Activated CD8-positive, alpha-beta memory T cell treated with anti-CD3 and anti-CD28 coated beads for 4 hours (primary cell): ENCODE results near the gene ZNF593OS.

Experiments used
- DNase-seq, 2 donors: peaks; one replicate each; pipeline ENCODE4 v3.0.0-alpha.2; 2020; ENCODE audit warnings: low read depth in 2 of 2

ZNF593OS gene

DNA sequence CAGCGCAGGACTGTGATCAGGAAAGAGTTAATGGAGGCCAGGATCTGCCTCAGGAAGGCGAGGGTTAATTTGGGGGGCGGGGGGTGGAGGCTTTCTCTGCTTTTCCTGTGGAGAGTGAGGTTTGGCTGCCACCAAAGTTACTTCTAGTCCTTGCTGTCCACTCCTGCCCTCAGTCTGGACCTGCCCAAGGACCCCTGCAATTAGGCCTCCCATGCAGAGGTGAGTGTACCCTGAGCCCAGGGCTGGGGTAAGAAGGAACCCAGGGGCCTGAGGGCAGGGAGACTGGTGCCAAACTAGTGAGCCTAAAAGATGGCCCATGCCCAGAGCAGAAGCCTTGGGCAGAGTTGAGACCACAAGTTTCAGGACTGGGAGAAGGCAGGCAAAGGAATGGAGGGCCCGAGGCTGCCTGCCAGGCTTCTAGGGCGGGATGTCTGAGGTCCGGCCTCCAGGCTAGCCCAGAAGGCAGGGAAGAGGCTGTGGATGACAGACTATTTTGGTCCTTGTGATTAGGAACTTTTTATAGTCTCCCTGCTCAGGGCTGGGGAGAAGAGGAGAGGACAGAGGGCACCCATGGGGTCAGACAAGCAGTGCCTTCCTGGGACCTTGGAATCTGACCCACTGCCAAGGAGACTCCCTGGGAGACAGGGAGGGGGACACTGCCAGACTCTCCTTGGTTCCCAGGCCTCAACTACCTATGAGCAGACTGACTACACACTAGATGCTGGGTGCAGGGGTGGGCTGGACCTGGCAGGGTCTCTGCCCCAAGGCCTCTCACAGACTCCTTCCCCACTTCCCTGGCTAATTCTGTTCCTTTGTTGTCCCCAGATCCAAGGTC, 12.5 kb downstream of the ZNF593OS start, which contains the start of gene FAM110D:
Gene FAM110D, plus strand, starts transcription at position 172 of the 835 bp plus-strand sequence. CDS start 2,213 bp downstream, outside the sequence.
- DNase-seq: no peak

GRCh38 chr1:26158271-26158907, 13.2 kb downstream of the ZNF593OS start:
- DNase-seq: no peak

- DNase-seq: no peak
These were observed 15.2 kb downstream of the ZNF593OS start for GRCh38 chr1:26156285-26157038.

DNA sequence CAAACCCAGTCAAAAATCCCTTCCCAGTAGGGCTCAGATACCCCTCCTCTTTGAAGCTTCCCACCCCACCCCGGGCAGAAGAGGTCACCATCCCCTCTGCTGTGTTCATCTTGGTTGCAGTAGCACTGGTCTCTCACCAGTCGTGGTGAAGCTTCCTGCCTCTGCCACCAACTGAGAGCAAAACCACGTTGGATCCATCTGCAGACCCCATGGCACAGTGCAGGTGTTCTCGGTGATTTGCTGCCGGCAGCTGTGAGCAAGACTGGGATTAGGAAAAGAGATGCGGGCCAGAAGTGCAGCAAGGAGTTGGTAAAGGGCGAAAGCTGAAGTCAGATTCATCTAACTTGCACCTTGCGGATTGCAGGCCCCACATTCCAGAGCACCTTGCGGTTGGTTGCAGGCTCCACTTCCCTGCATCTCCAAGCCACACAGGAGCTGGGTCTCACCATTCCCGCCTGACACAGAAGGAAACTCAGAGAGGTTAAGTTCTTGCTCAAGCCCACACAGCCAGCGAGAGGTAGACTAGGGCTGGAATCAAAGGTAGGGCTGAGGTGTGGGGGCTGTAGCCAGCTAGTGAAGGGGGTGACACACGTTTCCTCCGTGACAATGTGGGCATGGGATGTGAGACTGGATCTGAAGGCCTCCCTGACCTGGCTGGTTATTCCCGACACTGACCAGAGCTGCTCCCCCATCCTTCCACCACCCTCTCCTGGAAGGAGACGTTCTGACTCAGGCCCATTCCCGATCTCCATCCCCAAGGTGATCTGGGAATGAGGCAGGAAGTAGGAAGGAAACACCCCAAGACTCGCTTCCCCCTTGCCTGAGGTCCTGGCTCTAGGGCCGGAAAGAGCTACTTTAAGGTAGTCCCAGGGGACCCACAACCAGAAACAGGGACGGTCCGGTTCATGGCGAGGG, 16.0 kb downstream of the ZNF593OS start:
- no peak for DNase-seq

GRCh38 chr1:26154750-26155149, 16.9 kb downstream of the ZNF593OS start:
- no peak for DNase-seq

DNA sequence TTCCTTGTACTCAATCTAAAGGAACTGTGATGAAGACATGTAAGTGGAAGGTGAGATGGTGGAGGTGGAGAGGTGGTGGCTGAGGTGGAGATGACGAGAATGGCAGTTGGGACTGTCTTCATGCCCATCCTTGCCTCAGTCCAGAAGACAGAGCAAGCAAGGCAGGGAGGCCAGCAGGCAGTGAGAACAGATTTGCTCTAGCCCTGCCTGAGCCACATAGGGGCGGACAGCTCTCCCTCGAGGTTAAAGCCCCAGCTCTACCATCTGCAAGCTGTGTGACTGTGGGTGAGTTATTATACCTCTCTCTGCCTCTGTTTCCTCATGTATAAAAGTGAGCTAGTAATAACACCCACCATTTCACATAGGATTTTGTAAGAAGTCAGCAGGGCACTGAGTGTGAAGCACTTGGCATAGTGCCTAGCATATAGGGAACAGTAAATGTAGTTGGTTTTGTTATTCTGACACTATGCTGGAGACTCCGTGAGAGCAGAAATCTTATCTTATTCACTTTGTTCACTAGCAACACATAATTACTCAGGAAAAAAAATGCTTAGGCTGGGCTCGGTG, 17.6 kb downstream of the ZNF593OS start:
- no peak for DNase-seq

DNA sequence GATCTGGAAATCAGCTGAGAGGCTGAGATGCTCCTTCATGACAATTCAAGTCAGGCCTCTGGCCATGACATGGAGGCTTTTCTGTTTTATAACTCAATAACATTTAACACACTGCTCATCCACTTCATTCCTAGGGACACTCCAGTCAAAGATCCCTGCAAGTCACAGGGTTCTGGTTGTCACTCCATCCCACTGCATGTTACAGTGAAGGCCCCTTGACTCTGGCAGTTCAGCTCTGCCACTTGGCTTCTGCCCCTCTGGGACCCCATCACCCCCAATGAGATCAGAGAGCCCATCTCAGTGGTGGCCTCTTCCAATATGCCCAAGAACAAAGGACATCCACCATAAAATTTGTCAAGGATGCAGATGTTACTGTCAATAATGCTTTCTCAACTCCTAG, 22.7 kb downstream of the ZNF593OS start:
- no peak for DNase-seq

DNA sequence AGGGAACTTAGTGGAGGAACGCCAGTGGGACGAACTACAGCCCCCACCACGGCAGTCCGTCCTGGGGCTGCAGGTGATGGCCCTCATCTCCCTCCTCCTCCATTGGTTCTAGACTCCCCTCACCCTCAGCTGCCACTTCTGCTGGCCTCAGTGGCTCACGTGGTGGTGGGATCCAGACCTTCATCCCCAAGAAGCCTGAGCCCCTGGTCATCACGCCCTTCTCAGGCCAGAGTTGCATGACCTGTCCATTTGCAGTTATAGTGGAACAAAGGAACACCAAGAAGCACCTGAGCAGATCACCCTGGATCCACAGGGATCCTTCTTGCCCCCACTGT, 25.7 kb downstream of the ZNF593OS start:
- no peak for DNase-seq

- peak; percentile 55 to 63 for DNase-seq
These were observed 26.3 kb downstream of the ZNF593OS start for GRCh38 chr1:26145041-26145959.

- DNase-seq: no peak
These were observed 29.5 kb downstream of the ZNF593OS start for GRCh38 chr1:26142159-26142558.

- no peak for DNase-seq
These were observed 32.6 kb downstream of the ZNF593OS start for GRCh38 chr1:26138974-26139558.

- no peak for DNase-seq
These were observed 37.2 kb downstream of the ZNF593OS start for GRCh38 chr1:26134466-26134865.

GRCh38 chr1:26132834-26133167, 38.8 kb downstream of the ZNF593OS start:
- no peak for DNase-seq

- no peak for DNase-seq
These were observed 39.4 kb downstream of the ZNF593OS start for GRCh38 chr1:26132128-26132833.

DNA sequence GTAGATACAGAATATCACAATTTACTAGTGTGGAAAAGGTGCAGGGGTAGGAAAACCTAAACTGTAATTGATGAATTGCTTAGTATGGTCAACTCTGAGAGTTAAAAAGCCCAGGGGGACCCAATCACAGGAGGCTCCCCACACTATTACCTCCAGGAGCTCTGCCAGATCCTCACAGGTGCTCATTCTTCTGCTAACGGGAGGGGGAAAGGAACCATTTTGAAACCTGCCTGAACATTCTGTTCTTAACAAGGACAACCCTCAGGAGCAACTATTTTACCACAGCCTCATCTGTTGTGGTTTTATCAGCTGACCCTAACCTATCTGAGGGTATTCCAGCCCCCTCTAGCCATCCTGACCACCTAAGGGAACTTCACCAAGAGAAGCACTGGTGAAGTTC, 40.9 kb downstream of the ZNF593OS start:
- no peak for DNase-seq

DNA sequence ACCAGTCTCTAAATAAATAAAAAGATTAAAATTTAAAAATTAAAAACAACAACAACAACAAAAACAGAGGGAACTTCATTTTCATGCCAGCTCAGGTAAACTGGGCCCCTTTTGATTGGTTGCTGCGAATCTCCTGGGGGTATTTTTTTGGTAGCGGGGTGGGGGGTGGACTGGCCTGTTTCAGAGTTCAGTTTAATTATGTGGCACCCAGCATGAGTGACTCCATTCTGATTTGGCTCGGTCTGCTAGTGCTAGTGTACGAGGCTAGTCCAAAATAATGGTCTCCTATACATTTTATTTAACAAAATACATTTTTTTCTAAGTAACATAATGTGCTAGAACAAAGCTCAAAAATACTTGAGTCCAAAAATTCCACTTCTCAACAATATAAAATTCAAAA, 41.9 kb downstream of the ZNF593OS start:
- no peak for DNase-seq

- no peak for DNase-seq
These were observed 44.1 kb downstream of the ZNF593OS start for GRCh38 chr1:26127235-26128163.
